Activated CD4-positive, alpha-beta T cell treated with anti-CD3 and anti-CD28 coated beads, Interleukin-2, amount 10 ng/mL, durations not matched to agents 24 days and 14 days (primary cell): ENCODE results near the gene DGKB. TPM values are rescaled to one million over a fixed set of nuclear protein-coding genes. Genes with fewer than 3 reads are reported as not detected.

ENCODE experiments used
- DNase-seq: peaks from one replicate; pipeline ENCODE4 v3.0.0; 2022
- H3K27ac Mint-ChIP-seq: one replicate; pipeline ENCODE4 v1.8.0; 2022; ENCODE audit warnings: mild to moderate bottlenecking, mixed read lengths
- H3K27me3 Mint-ChIP-seq: one replicate; pipeline ENCODE4 v1.8.0; 2022; ENCODE audit warnings: mixed read lengths
- H3K36me3 Mint-ChIP-seq: one replicate; pipeline ENCODE4 v1.8.0; 2022; ENCODE audit warnings: low read depth, mild to moderate bottlenecking, mixed read lengths
- H3K4me1 Mint-ChIP-seq: one replicate; pipeline ENCODE4 v1.8.0; 2021; ENCODE audit warnings: mixed read lengths
- H3K4me3 Mint-ChIP-seq: one replicate; pipeline ENCODE4 v1.8.0; 2022; ENCODE audit warnings: mild to moderate bottlenecking, moderate library complexity, mixed read lengths
- H3K9me3 Mint-ChIP-seq: one replicate; pipeline ENCODE4 v1.8.0; 2021; ENCODE audit warnings: mixed read lengths
- intact Hi-C: fragments of 100-400 bp; cut with micrococcal nuclease; formaldehyde crosslinking; loops from one replicate; pipeline ENCODE4 v1.15.1; 2023
- total RNA-seq: library from RNA; stranded (reverse); gene quantifications from 2 replicates; pipeline ENCODE4 v1.2.3, GENCODE V29; 2022

Gene DGKB
- total RNA-seq, 1 donor from 2014 or later: not detected

GRCh38 chr7:14385074-14385473 lies 517.5 kb downstream of the DGKB start:
- Mint-ChIP-seq H3K4me1 (no peaks in the 10 kb centered on the region), H3K36me3 (no peaks in the 10 kb centered on the region), H3K4me3 (no peak overlapping the region), H3K27ac (no peak overlapping the region), H3K27me3 (no peaks in the 10 kb centered on the region), H3K9me3 (no peaks in the 10 kb centered on the region)
- no peak for DNase-seq
- intact Hi-C loops: no loop called here

DNA sequence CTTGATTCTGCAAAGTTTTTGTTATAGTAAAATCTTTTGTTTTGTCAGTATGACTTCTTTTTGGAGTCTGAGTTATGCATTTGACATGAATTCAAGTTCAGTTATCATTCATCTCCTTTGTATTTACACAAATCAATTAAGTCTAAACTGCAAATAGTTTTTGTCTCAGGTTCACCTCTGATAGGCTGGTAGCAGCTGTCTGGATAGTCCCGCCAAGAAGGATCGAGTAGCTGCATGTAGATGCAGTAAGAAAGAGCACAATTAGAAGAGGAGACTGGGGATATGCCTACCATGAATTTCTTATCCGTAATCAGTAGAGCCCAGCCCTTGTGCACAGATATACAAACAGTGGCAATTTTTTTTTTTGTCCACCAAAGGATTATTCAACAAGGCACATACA lies 520.6 kb downstream of the DGKB start:
- H3K9me3 Mint-ChIP-seq: no peaks in the 10 kb centered on the region
- no peaks in the 10 kb centered on the region for H3K27me3 Mint-ChIP-seq
- no peak overlapping the region for H3K27ac Mint-ChIP-seq
- no peaks in the 10 kb centered on the region for H3K36me3 Mint-ChIP-seq
- DNase-seq: no peak
- H3K4me1 Mint-ChIP-seq: no peaks in the 10 kb centered on the region
- intact Hi-C loops: no loop called here
- no peak overlapping the region for H3K4me3 Mint-ChIP-seq

DNA sequence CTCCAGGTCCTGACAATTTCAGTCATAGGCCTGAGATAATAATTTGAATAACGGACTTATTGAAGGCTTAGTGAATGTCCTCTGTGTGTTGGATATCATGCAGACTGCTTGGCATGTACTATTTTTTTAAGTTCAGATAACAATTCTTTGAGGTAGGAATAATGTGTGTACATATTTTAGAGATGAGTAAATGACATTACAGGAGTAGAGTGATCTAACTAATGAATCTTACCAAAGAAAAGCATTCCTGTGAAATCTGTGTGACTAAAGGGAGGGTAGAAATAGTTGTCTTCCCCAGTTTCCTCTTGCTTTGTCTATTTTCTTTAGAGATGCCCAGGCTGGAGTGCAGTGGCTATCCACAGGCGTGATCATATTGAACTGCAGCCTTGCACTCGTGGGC lies 521.2 kb downstream of the DGKB start:
- Mint-ChIP-seq H3K4me1 (no peaks in the 10 kb centered on the region), H3K27me3 (no peaks in the 10 kb centered on the region), H3K27ac (no peak overlapping the region), H3K9me3 (no peaks in the 10 kb centered on the region), H3K36me3 (no peaks in the 10 kb centered on the region), H3K4me3 (no peak overlapping the region)
- no peak for DNase-seq
- intact Hi-C loops: no loop called here

GRCh38 chr7:14380881-14381280 lies 521.7 kb downstream of the DGKB start:
- H3K27ac Mint-ChIP-seq: no peak overlapping the region
- DNase-seq: no peak

DNA sequence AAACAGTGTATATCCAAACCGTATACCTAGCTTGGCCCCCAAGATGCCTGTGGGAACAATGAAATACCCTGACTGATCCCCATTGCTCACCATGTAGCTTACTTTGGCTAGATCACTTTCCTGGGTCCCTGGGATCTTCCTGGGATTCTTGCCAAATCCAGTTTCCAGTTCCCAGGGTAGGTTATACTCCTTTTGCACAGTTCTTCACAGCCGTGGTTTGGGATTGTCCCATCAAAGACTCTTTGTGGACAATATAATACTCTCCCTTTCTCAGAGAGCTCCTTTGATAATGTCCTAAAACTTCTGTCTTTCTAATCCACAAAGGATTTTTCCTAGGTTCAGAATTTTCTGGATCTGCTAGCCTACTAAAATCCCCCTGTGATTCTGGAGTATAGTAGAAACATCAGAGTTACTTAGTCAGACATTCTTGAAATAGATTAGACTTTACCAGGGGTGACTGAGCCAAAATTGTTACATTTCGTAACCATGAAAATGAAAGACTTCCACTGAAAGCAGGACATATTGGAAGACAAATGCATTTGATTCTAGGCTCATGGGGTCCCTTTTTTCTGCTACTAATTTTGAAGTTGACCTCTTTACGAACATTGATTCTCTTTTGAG lies 524.8 kb downstream of the DGKB start:
- Mint-ChIP-seq H3K27me3 (no peaks in the 10 kb centered on the region), H3K4me3 (no peak overlapping the region), H3K27ac (no peak overlapping the region), H3K4me1 (no peaks in the 10 kb centered on the region), H3K36me3 (no peaks in the 10 kb centered on the region), H3K9me3 (no peaks in the 10 kb centered on the region)
- intact Hi-C loops: no loop called here
- no peak for DNase-seq

More at GRCh38 chr7:14380881-14381280, 521.7 kb downstream of the DGKB start:
- intact Hi-C loops: no loop called here
- Mint-ChIP-seq H3K36me3 (no peaks in the 10 kb centered on the region), H3K9me3 (no peaks in the 10 kb centered on the region), H3K4me3 (no peak overlapping the region), H3K27me3 (no peaks in the 10 kb centered on the region), H3K4me1 (no peaks in the 10 kb centered on the region)

DNA sequence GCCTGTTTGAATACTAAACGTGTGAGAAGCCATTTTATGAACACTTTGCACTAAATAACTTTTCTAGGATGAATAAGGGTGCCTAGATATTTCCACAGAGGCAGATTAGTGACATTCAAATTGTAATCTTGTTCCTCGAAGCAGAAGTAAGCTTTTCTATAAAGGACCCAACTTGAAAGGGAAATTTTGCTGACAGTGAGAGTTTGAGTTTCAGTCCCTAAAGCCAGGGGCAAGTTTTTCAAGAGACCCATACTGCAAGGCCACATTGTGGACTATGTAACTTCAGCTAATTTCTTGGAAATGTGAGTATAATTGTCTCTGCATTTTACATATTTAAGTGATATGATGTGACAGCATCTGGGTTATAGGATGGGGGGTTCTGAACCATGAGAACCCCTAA lies 525.8 kb downstream of the DGKB start:
- Mint-ChIP-seq H3K27ac (no peak overlapping the region), H3K9me3 (no peaks in the 10 kb centered on the region), H3K27me3 (no peaks in the 10 kb centered on the region), H3K36me3 (no peaks in the 10 kb centered on the region), H3K4me3 (no peak overlapping the region), H3K4me1 (no peaks in the 10 kb centered on the region)
- intact Hi-C loops: no loop called here
- DNase-seq: no peak

GRCh38 chr7:14375998-14376397 lies 526.6 kb downstream of the DGKB start:
- no peak for DNase-seq
- Mint-ChIP-seq H3K36me3 (no peaks in the 10 kb centered on the region), H3K9me3 (no peaks in the 10 kb centered on the region), H3K27me3 (no peaks in the 10 kb centered on the region), H3K27ac (no peak overlapping the region), H3K4me1 (no peaks in the 10 kb centered on the region), H3K4me3 (no peak overlapping the region)
- intact Hi-C loops: no loop called here

DNA sequence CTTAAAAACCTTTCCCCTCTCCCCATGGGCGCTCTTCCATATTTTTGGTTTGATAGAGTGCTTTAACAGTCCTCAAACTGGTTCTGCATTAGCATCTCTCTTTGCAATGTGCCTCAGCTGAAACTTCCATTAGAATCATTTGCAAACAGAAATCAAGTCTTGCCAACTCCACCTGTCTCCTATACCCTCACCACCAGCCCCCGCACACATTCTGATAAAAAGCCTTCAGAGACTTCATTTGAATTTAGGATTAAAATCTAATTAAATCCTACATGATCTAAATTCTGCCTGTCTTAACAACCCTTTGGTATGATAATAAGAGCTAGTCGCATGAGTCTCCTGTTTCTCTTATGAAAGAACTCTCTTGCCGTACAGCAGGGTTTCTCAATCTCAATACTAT lies 528.2 kb downstream of the DGKB start:
- intact Hi-C loops: no loop called here
- peaks cover 3% of the 10 kb centered on the region for H3K9me3 Mint-ChIP-seq
- no peak overlapping the region for H3K4me3 Mint-ChIP-seq
- no peaks in the 10 kb centered on the region for H3K27me3 Mint-ChIP-seq
- H3K27ac Mint-ChIP-seq: no peak overlapping the region
- no peaks in the 10 kb centered on the region for H3K36me3 Mint-ChIP-seq
- no peaks in the 10 kb centered on the region for H3K4me1 Mint-ChIP-seq
- DNase-seq: no peak

GRCh38 chr7:14368285-14368684 lies 534.3 kb downstream of the DGKB start:
- H3K27me3 Mint-ChIP-seq: no peaks in the 10 kb centered on the region
- no peaks in the 10 kb centered on the region for H3K4me1 Mint-ChIP-seq
- H3K9me3 Mint-ChIP-seq: peaks cover 8% of the 10 kb centered on the region
- DNase-seq: no peak
- H3K4me3 Mint-ChIP-seq: no peak overlapping the region
- intact Hi-C loops: no loop called here
- no peak overlapping the region for H3K27ac Mint-ChIP-seq
- no peaks in the 10 kb centered on the region for H3K36me3 Mint-ChIP-seq

- H3K9me3 Mint-ChIP-seq: no peaks in the 10 kb centered on the region
- H3K36me3 Mint-ChIP-seq: no peaks in the 10 kb centered on the region
- intact Hi-C loops: no loop called here
- DNase-seq: no peak
- H3K27me3 Mint-ChIP-seq: no peaks in the 10 kb centered on the region
- H3K4me1 Mint-ChIP-seq: no peaks in the 10 kb centered on the region
- H3K27ac Mint-ChIP-seq: no peak overlapping the region
- H3K4me3 Mint-ChIP-seq: no peak overlapping the region
Measured at GRCh38 chr7:14351167-14351566, 551.4 kb downstream of the DGKB start.

GRCh38 chr7:14341200-14341775 lies 561.3 kb downstream of the DGKB start:
- H3K4me3 Mint-ChIP-seq: no peak overlapping the region
- no peaks in the 10 kb centered on the region for H3K27me3 Mint-ChIP-seq
- no peaks in the 10 kb centered on the region for H3K4me1 Mint-ChIP-seq
- H3K27ac Mint-ChIP-seq: no peak overlapping the region
- H3K36me3 Mint-ChIP-seq: no peaks in the 10 kb centered on the region
- H3K9me3 Mint-ChIP-seq: no peaks in the 10 kb centered on the region
- intact Hi-C loops: no loop called here
- DNase-seq: no peak

GRCh38 chr7:14340393-14341074 lies 562.0 kb downstream of the DGKB start:
- no peaks in the 10 kb centered on the region for H3K9me3 Mint-ChIP-seq
- no peaks in the 10 kb centered on the region for H3K27me3 Mint-ChIP-seq

GRCh38 chr7:14339861-14340260 lies 562.7 kb downstream of the DGKB start:
- no peaks in the 10 kb centered on the region for H3K36me3 Mint-ChIP-seq
- DNase-seq: no peak
- H3K27ac Mint-ChIP-seq: no peak overlapping the region
- no peaks in the 10 kb centered on the region for H3K27me3 Mint-ChIP-seq
- H3K9me3 Mint-ChIP-seq: no peaks in the 10 kb centered on the region
- H3K4me1 Mint-ChIP-seq: no peaks in the 10 kb centered on the region
- no peak overlapping the region for H3K4me3 Mint-ChIP-seq
- intact Hi-C loops: no loop called here

More at GRCh38 chr7:14340393-14341074, 562.0 kb downstream of the DGKB start:
- intact Hi-C loops: no loop called here
- Mint-ChIP-seq H3K36me3 (no peaks in the 10 kb centered on the region), H3K4me3 (no peak overlapping the region), H3K27ac (no peak overlapping the region), H3K4me1 (no peaks in the 10 kb centered on the region)
- DNase-seq: no peak

- intact Hi-C loops: no loop called here
- H3K27me3 Mint-ChIP-seq: no peaks in the 10 kb centered on the region
- H3K4me3 Mint-ChIP-seq: no peak overlapping the region
- no peak overlapping the region for H3K27ac Mint-ChIP-seq
- no peaks in the 10 kb centered on the region for H3K4me1 Mint-ChIP-seq
- H3K9me3 Mint-ChIP-seq: no peaks in the 10 kb centered on the region
- H3K36me3 Mint-ChIP-seq: no peaks in the 10 kb centered on the region
- no peak for DNase-seq
Measured at GRCh38 chr7:14336256-14336655, 566.3 kb downstream of the DGKB start.
